Measurements from ENCODE around the gene TACC3. TPM values are rescaled to one million over a fixed set of nuclear protein-coding genes. Genes with fewer than 3 reads are reported as not detected.

TACC3 gene
- polyA plus RNA-seq, 1 experiment: 24.0 TPM

DNA sequence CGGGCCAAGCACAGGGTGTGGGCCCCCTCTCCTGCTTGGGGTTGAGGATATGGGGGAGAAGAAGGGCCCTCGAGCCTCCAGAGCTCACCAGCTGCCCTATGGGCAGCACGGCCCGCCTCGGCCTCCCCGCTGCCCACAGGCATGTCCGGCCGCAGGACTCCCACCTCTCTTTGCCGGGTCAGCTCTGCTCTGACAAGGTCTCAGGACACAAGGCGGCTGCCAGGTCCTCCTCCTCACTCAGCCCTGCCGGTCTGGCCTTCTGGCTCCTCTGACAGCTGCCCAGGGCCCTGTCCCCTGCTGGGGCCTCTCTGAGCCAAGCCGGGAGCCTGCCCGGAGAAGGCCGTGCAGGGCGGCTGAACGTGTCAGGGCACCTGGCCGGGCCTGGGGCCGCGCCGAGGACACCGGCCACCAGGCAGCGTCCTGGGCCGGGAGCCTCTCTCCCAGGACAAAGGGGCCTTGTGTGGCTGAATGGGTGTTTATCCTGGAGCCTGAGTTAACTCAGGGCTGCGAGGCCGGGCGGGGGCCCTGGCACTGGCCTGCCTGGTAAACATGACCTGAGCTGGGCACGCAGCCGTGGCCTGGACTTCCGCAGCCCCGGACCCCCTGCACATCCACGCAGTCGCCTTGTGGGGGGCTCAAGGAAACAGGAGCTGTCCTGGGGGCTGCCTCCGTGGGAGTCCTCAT, 25.7 kb downstream of the TACC3 start:
- peaks cover 3% of the 10 kb centered on the region for H3K36me3 ChIP-seq (ENCODE audit: control insufficient read depth, insufficient read depth, low read length)
- H3K27me3 ChIP-seq (ENCODE audit: control insufficient read depth, insufficient read depth, low read length): no peaks in the 10 kb centered on the region
- DNase-seq (ENCODE audit: low read depth): no peak
- CTCF ChIA-PET: interaction anchor here (0.8 to 11.5 kb wide), 13 partner anchors 10 to 161 kb away, joined by 3 to 148 read pairs (median 7); no protein-coding TSS in a partner anchor
- no peak overlapping the region for H3K4me3 ChIP-seq (ENCODE audit: low read depth, low read length)
- POLR2A ChIA-PET: no interaction called here
- TF ChIP-seq, protein P1, sequence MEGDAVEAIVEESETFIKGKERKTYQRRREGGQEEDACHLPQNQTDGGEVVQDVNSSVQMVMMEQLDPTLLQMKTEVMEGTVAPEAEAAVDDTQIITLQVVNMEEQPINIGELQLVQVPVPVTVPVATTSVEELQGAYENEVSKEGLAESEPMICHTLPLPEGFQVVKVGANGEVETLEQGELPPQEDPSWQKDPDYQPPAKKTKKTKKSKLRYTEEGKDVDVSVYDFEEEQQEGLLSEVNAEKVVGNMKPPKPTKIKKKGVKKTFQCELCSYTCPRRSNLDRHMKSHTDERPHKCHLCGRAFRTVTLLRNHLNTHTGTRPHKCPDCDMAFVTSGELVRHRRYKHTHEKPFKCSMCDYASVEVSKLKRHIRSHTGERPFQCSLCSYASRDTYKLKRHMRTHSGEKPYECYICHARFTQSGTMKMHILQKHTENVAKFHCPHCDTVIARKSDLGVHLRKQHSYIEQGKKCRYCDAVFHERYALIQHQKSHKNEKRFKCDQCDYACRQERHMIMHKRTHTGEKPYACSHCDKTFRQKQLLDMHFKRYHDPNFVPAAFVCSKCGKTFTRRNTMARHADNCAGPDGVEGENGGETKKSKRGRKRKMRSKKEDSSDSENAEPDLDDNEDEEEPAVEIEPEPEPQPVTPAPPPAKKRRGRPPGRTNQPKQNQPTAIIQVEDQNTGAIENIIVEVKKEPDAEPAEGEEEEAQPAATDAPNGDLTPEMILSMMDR (IDR thresholded peaks at IDR 0.05; ENCODE audit: insufficient read depth, low read depth, low read length): no peak

DNA sequence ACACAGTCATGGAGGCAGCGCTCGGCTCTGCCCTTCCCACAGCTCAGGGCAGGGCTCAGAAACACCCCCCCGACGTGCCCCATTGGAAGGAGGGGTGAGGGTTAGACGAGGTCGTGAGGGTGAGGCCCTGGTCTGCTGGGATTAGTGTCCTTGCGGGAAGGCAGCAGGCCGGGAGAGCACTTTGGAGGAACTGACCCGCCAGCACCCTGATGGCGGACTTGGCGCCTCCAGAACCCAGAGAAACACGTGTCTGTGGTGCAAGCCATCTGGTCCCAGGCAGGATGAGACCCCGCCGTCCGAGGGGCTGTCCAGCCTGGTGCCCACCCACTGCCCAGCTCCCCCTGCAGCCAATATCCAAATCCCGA, 26.3 kb downstream of the TACC3 start:
- TF ChIP-seq, protein P1 (IDR thresholded peaks at IDR 0.05; ENCODE audit: insufficient read depth, low read depth, low read length): no peak
- H3K36me3 ChIP-seq (ENCODE audit: control insufficient read depth, insufficient read depth, low read length): peaks cover 3% of the 10 kb centered on the region
- H3K27me3 ChIP-seq (ENCODE audit: control insufficient read depth, insufficient read depth, low read length): no peaks in the 10 kb centered on the region
- ChIA-PET CTCF (interaction anchor here (0.8 to 11.5 kb wide), 19 partner anchors 10 to 160 kb away, joined by 3 to 148 read pairs (median 4); no protein-coding TSS in a partner anchor), POLR2A (no interaction called here)
- DNase-seq (ENCODE audit: low read depth): no peak
- H3K4me3 ChIP-seq (ENCODE audit: low read depth, low read length): no peak overlapping the region

DNA sequence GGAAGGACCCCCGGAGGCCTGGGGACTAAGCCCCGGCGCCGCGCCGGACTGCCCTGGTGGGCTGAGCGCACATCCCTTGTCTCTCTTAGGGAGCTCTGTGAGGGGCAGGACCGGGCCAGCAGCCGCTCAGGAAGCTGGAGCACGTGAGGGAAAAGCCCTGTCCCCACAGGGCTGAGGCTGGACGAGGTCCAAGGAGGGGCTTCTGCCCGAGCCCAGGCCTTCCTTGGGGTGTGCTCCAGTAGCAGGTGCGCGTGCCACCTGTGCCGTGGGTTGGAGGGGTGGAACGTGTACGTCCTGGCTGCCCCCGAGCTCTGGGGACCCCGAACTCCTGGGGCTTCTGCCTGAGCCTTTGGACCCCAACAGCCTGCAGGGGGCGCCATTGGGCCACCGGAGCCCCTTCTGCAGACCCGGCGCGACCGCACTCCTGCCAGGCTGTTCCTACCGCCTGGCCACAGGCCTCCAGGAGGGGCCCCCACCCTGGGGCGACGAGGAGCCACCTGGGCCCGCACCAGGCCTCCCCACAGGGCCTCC, 27.2 kb downstream of the TACC3 start:
- Histone ChIP-seq H3K36me3 (ENCODE audit: control insufficient read depth, insufficient read depth, low read length) (peaks cover 3% of the 10 kb centered on the region), H3K27me3 (ENCODE audit: control insufficient read depth, insufficient read depth, low read length) (no peaks in the 10 kb centered on the region), H3K4me3 (ENCODE audit: low read depth, low read length) (no peak overlapping the region)
- ChIA-PET CTCF (interaction anchor here (0.7 to 11.5 kb wide), 25 partner anchors 11 to 674 kb away, joined by 3 to 148 read pairs (median 4); no protein-coding TSS in a partner anchor), POLR2A (no interaction called here)
- no peak for DNase-seq (ENCODE audit: low read depth)
- TF ChIP-seq, protein P1 (IDR thresholded peaks at IDR 0.05; ENCODE audit: insufficient read depth, low read depth, low read length): peak; percentile 83

DNA sequence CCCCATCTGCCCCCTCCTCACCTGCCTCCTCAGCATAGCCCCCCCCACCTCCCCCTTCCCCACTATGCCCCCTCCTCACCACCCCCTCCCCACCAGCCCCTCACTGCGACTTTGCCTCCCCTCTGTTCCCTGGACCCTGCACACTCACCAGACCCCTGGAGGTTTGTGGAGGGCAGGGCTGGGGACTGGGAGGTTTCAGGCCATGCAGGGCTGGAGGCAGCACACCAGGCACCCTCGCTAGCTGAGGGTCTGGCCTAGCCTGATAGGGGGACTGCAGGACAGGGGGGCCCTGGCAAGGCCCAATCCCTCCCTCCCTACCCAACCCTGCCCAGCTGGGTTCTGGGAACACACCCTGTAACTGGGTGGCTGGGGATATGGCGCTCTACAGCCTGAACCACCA, 28.0 kb downstream of the TACC3 start:
- POLR2A ChIA-PET: no interaction called here
- peaks cover 1% of the 10 kb centered on the region for H3K36me3 ChIP-seq (ENCODE audit: control insufficient read depth, insufficient read depth, low read length)
- TF ChIP-seq, protein P1 (IDR thresholded peaks at IDR 0.05; ENCODE audit: insufficient read depth, low read depth, low read length): no peak
- H3K27me3 ChIP-seq (ENCODE audit: control insufficient read depth, insufficient read depth, low read length): no peaks in the 10 kb centered on the region
- H3K4me3 ChIP-seq (ENCODE audit: low read depth, low read length): no peak overlapping the region
- CTCF ChIA-PET: interaction anchor here (11.5 kb wide), 1 partner anchor 59 kb away, joined by 148 read pairs; no protein-coding TSS in a partner anchor
- no peak for DNase-seq (ENCODE audit: low read depth)

DNA sequence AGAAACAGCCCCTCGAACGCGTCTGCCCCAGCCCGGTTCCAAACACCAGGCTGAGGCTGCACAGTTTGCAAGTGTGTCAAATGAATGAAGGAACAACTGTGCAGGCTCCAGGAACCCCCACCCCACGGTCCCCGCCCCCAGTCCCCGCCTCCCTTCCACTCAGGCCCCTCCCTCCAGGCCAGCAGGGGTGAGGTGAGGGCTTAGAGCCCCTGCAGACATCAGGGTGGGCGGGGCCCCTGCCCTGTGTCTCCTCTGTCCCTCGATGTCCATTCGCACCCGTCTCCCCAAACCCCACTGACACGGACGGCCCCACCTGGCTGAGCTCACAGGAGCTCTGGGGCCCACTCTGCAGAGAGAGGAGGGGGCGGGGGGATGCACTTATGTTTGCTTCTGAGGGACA, 28.5 kb downstream of the TACC3 start:
- TF ChIP-seq, protein P1 (IDR thresholded peaks at IDR 0.05; ENCODE audit: insufficient read depth, low read depth, low read length): no peak
- CTCF ChIA-PET: interaction anchor here (11.5 kb wide), 1 partner anchor 59 kb away, joined by 148 read pairs; no protein-coding TSS in a partner anchor
- no peak for DNase-seq (ENCODE audit: low read depth)
- no peaks in the 10 kb centered on the region for H3K27me3 ChIP-seq (ENCODE audit: control insufficient read depth, insufficient read depth, low read length)
- no peaks in the 10 kb centered on the region; the same call in 1 of the 2 replicates for H3K36me3 ChIP-seq (ENCODE audit: control insufficient read depth, insufficient read depth, low read length)
- POLR2A ChIA-PET: no interaction called here
- H3K4me3 ChIP-seq (ENCODE audit: low read depth, low read length): no peak overlapping the region
